ENCODE results near the gene TRIM56. TPM values are rescaled to one million over a fixed set of nuclear protein-coding genes. Genes with fewer than 3 reads are reported as not detected.
"Not testable (repeated sequence)": the region's sequence is repeated elsewhere in the genome, so short reads cannot be mapped to it uniquely, and the experiment has no call there.

TRIM56 gene
- total RNA-seq, 1 experiment from 2014 or later, result 8.3 TPM

- peak; percentile 78 to 88 for DNase-seq
- no peaks in the 10 kb centered on the region for H3K36me3 ChIP-seq
- no peak overlapping the region for H3K27ac ChIP-seq
- no peaks in the 10 kb centered on the region for H3K4me1 ChIP-seq
- no peaks in the 10 kb centered on the region for H3K9me3 ChIP-seq (replicated peaks)
- no peak overlapping the region for H3K4me3 ChIP-seq
- peaks cover 20% of the 10 kb centered on the region; the same call in 1 of the 2 replicates for H3K27me3 ChIP-seq
Measured at GRCh38 chr7:101077303-101078086, 7.8 kb upstream of the TRIM56 start.

- no peaks in the 10 kb centered on the region for H3K4me1 ChIP-seq
- DNase-seq, result no peak
- no peak overlapping the region for H3K27ac ChIP-seq
- H3K27me3 ChIP-seq, result 0 out of 2 replicates have a peak, but pooled peaks cover 4% of the 10 kb centered on the region
- H3K36me3 ChIP-seq, result no peaks in the 10 kb centered on the region
- no peaks in the 10 kb centered on the region for H3K9me3 ChIP-seq (replicated peaks)
- no peak overlapping the region for H3K4me3 ChIP-seq
Measured at GRCh38 chr7:101081432-101081831, 3.8 kb upstream of the TRIM56 start.

GRCh38 chr7:101084865-101085161, 468 bp upstream of the TRIM56 start:
- Histone ChIP-seq H3K4me1 (no peaks in the 10 kb centered on the region), H3K9me3 (replicated peaks) (no peaks in the 10 kb centered on the region), H3K27ac (peak overlapping the region; percentile 91), H3K36me3 (peaks cover 4% of the 10 kb centered on the region), H3K27me3 (0 out of 2 replicates have a peak, but pooled peaks cover 4% of the 10 kb centered on the region), H3K4me3 (peak overlapping the region; percentile 76)
- no peak for DNase-seq

- Histone ChIP-seq H3K36me3 (peaks cover 10% of the 10 kb centered on the region), H3K27ac (no peak overlapping the region), H3K27me3 (no peaks in the 10 kb centered on the region), H3K4me1 (no peaks in the 10 kb centered on the region), H3K4me3 (no peak overlapping the region), H3K9me3 (replicated peaks) (peaks cover 2% of the 10 kb centered on the region; the same call in 1 of the 2 replicates)
- no peak for DNase-seq
Measured at GRCh38 chr7:101087334-101088068, 2.2 kb downstream of the TRIM56 start.

GRCh38 chr7:101088069-101088425, 2.8 kb downstream of the TRIM56 start:
- H3K4me1 ChIP-seq, result no peaks in the 10 kb centered on the region
- no peaks in the 10 kb centered on the region for H3K27me3 ChIP-seq
- H3K4me3 ChIP-seq, result no peak overlapping the region
- H3K36me3 ChIP-seq, result peaks cover 10% of the 10 kb centered on the region
- no peak for DNase-seq
- H3K9me3 ChIP-seq (replicated peaks), result peaks cover 2% of the 10 kb centered on the region; the same call in 1 of the 2 replicates
- no peak overlapping the region for H3K27ac ChIP-seq

- no peaks in the 10 kb centered on the region for H3K4me1 ChIP-seq
- H3K4me3 ChIP-seq, result no peak overlapping the region
- H3K9me3 ChIP-seq (replicated peaks), result peaks cover 2% of the 10 kb centered on the region; the same call in 1 of the 2 replicates
Measured at GRCh38 chr7:101088858-101089529, 3.7 kb downstream of the TRIM56 start.

GRCh38 chr7:101089876-101090275, 4.6 kb downstream of the TRIM56 start:
- H3K9me3 ChIP-seq (replicated peaks), result peaks cover 2% of the 10 kb centered on the region; the same call in 1 of the 2 replicates
- no peak overlapping the region for H3K27ac ChIP-seq
- peaks cover 10% of the 10 kb centered on the region for H3K36me3 ChIP-seq
- DNase-seq, result no peak
- H3K27me3 ChIP-seq, result no peaks in the 10 kb centered on the region
- H3K4me3 ChIP-seq, result no peak overlapping the region
- H3K4me1 ChIP-seq, result no peaks in the 10 kb centered on the region

More at GRCh38 chr7:101088858-101089529, 3.7 kb downstream of the TRIM56 start:
- no peaks in the 10 kb centered on the region for H3K27me3 ChIP-seq
- H3K27ac ChIP-seq, result no peak overlapping the region
- peaks cover 10% of the 10 kb centered on the region for H3K36me3 ChIP-seq
- DNase-seq, result no peak

GRCh38 chr7:101092266-101092905, 7.1 kb downstream of the TRIM56 start:
- peaks cover 10% of the 10 kb centered on the region for H3K36me3 ChIP-seq
- not testable (repeated sequence) for H3K27ac ChIP-seq

GRCh38 chr7:101093906-101094305, 8.6 kb downstream of the TRIM56 start:
- Histone ChIP-seq H3K4me3 (no peak overlapping the region), H3K27me3 (no peaks in the 10 kb centered on the region), H3K36me3 (peaks cover 7% of the 10 kb centered on the region), H3K9me3 (replicated peaks) (peaks cover 2% of the 10 kb centered on the region; the same call in 1 of the 2 replicates), H3K27ac (no peak overlapping the region), H3K4me1 (no peaks in the 10 kb centered on the region)
- no peak for DNase-seq

More at GRCh38 chr7:101092266-101092905, 7.1 kb downstream of the TRIM56 start:
- not testable (repeated sequence) for H3K4me3 ChIP-seq; H3K4me1 ChIP-seq; H3K27me3 ChIP-seq; H3K9me3 ChIP-seq (replicated peaks); DNase-seq

GRCh38 chr7:101094376-101094775, 9.1 kb downstream of the TRIM56 start:
- Histone ChIP-seq H3K9me3 (replicated peaks) (peaks cover 2% of the 10 kb centered on the region; the same call in 1 of the 2 replicates), H3K27me3 (no peaks in the 10 kb centered on the region), H3K36me3 (peaks cover 6% of the 10 kb centered on the region; the same call in 1 of the 2 replicates), H3K4me3 (no peak overlapping the region), H3K27ac (no peak overlapping the region), H3K4me1 (peaks cover 2% of the 10 kb centered on the region)
- DNase-seq, result no peak

- H3K27ac ChIP-seq, result no peak overlapping the region
- no peak overlapping the region for H3K4me3 ChIP-seq
- H3K27me3 ChIP-seq, result no peaks in the 10 kb centered on the region
- DNase-seq, result peak; percentile 50 to 75
- peaks cover 7% of the 10 kb centered on the region for H3K4me1 ChIP-seq
- 0 out of 2 replicates have a peak, but pooled peaks cover 6% of the 10 kb centered on the region for H3K36me3 ChIP-seq
- H3K9me3 ChIP-seq (replicated peaks), result peaks cover 2% of the 10 kb centered on the region; the same call in 1 of the 2 replicates
Measured at GRCh38 chr7:101094791-101095375, 9.6 kb downstream of the TRIM56 start.

- H3K9me3 ChIP-seq (replicated peaks), result no peaks in the 10 kb centered on the region
- no peak overlapping the region for H3K27ac ChIP-seq
- H3K36me3 ChIP-seq, result no peaks in the 10 kb centered on the region
Measured at GRCh38 chr7:101096331-101096956, 11.2 kb downstream of the TRIM56 start.

GRCh38 chr7:101096957-101097347, 11.7 kb downstream of the TRIM56 start:
- Histone ChIP-seq H3K36me3 (no peaks in the 10 kb centered on the region), H3K4me1 (peaks cover 12% of the 10 kb centered on the region), H3K9me3 (replicated peaks) (no peaks in the 10 kb centered on the region), H3K4me3 (no peak overlapping the region), H3K27me3 (no peaks in the 10 kb centered on the region), H3K27ac (no peak overlapping the region)
- DNase-seq, result no peak

More at GRCh38 chr7:101096331-101096956, 11.2 kb downstream of the TRIM56 start:
- peaks cover 12% of the 10 kb centered on the region for H3K4me1 ChIP-seq
- no peak for DNase-seq
- H3K27me3 ChIP-seq, result no peaks in the 10 kb centered on the region
- H3K4me3 ChIP-seq, result no peak overlapping the region

GRCh38 chr7:101097561-101097960, 12.3 kb downstream of the TRIM56 start:
- Histone ChIP-seq H3K9me3 (replicated peaks) (no peaks in the 10 kb centered on the region), H3K4me3 (no peak overlapping the region), H3K36me3 (no peaks in the 10 kb centered on the region), H3K4me1 (peaks cover 12% of the 10 kb centered on the region), H3K27ac (no peak overlapping the region), H3K27me3 (no peaks in the 10 kb centered on the region)
- DNase-seq, result no peak

All from SJCRH30 (cell line).